T-helper 1 cell treated with Interleukin-12 subunit alpha and Interleukin-12 subunit beta and Interleukin-4 antibody, amounts not matched to agents 30 ng/mL and 1 ng/mL, for 36 hours (primary cell): ENCODE results near the gene RBM28. TPM values are rescaled to one million over a fixed set of nuclear protein-coding genes. Genes with fewer than 3 reads are reported as not detected.

ENCODE experiments used
- intact Hi-C: fragments of 100-400 bp; cut with micrococcal nuclease; formaldehyde crosslinking; loops from one replicate; pipeline ENCODE4 v1.15.1; 2024
- total RNA-seq: library from RNA; stranded (reverse); gene quantifications from 2 replicates; pipeline ENCODE4 v1.2.3, GENCODE V29; 2022

The RBM28 gene
- total RNA-seq, 1 donor from 2014 or later = 46.3 TPM

DNA sequence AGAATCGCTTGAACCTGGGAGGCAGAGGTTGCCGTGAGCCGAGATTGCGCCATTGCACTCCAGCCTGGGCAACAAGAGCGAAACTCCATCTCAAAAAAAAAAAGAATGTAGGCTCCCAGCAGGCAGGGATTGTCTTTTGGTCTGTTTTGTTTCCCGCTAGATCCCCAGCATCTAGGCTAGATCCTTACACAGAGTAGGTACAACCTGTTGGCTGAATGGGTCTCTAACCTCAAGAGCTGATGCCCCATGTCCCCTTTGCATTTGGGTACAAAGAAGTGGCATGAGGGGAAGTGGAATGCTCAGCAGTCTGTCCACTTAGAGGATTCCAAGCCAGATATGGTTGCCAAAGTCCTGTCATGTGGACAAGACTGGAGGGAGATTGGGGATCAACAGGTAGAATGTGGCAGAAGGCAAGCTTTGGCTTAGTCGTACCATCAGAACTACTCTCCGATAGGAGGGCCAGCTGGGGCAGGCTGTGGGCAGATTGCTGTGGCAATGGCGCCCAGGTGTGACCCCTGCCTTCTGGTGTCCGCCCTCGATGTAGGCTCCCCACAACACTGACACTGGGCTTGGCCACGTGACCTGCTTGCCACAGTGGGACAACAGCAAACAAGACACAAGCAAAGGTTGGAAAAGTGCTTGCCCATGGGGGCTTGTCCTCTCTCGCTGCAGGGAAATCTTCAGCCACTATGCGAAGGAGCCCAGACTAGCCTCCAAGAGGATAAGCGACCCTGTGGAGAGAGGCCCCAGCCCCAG lies 81.3 kb downstream of the RBM28 start:
- intact Hi-C loops = no loop called here

DNA sequence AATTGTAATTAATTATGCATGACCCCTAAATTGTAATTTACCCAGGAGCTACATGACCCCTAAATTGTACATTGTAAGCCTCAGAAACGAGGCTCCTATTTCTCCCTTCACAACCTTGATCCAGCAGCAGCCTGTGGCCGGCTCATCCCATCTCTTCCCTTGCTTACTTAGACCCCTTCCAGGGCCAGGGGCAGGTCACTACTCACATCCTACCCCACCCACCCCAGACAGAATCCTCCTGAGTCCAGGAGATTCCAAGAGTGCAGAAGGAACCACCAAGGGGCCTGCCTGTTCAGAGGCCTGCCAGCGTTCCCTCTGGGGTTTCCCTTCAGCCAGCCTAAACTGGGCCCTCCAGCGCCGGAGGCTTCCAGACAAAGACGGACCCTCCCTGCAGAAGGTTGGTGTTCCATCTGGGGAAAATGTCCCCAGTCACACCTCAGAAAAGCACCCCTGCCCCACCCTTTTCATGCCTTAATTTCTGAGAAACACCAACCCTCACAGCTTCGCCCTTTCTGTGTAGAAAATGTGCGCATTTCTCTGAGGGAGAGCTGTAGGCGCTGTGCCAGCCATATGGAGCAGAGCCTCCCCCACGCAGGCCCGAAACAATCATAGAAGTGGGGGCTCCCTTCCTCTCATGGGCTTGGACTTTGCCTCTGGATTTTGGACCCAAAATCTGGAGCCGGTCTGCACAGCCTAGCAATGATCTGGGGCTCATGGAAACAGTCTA lies 83.5 kb downstream of the RBM28 start:
- intact Hi-C loops = no loop called here

DNA sequence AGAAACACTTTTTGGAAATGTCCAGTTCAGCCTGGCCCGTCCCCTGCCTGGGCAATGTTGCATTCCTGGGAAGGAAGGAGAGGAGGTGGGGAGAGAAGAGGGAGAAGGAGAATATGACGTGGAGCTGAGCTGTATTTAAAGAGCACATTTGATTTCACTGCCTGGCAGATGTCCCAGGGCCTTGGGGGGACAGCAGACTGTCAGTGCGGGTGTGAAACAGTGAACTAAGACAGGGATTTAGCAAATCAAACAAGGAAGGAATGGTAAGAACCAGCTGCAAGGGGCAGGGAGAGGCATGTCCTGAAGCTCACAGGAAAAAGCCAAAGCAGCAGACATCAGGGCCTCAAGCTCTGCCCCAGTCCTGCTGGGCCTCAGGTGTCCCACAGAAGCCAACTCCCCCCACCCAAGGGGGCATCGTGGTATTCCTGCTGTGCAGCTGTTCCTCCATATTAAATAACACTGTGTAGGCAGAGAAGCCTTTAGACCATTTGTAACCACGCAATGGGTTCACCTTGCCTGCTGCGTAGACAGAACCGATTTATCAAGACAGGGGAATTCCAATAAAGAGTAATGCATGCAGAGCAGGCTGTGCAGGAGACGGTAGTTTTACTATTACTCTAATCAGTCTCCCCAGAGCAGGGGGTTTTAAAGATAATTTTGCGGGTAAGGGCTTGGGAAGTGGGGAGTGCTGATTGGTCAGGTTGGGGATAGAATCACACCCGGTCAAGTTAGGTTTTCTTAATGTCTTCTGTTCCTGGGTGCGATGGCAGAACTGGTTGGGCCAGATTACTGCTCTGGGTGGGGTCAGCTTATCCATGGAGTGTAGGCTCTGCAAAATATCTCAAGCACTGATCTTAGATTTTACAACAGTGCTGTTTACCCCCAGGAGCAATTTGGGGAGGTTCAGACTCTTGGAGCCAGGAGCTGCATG lies 84.3 kb downstream of the RBM28 start:
- intact Hi-C loops = no loop called here

DNA sequence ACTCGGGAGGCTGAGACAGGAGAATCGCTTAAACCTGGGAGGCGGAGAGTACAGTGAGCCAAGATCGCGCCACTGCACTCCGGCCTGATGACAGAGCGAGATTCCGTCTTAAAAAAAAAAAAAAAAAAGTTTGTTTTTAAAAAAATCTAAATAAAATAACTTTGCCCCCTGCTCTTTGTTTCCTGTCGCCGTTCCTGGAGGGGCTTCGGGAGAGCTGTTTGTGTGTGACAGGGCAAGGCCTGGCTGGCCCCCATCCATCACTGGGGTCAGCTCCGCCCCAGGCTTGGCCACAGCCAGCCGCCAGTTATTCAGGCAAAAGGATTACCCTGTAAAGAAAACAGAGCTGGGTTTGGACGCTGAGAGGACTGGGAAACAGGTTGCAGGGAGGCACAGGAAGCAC lies 86.2 kb downstream of the RBM28 start:
- intact Hi-C loops = no loop called here

DNA sequence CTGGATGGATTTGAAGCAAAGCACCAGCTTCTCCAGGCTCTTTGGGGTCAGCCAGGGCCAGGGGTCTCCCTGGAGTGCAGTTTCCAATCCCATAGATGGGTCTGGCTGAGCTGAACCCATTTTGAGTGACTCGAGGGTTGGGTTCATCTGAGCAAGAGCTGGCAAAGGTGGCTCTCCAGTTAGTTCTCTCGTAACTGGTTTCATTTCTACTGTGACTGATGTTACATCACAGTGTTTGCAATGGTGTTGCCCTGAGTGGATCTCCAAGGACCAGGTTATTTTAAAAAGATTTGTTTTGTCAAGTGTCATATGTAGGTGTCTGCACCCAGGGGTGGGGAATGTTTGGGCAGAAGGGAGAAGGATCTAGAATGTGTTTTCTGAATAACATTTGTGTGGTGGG lies 88.4 kb downstream of the RBM28 start:
- intact Hi-C loops = no loop called here

DNA sequence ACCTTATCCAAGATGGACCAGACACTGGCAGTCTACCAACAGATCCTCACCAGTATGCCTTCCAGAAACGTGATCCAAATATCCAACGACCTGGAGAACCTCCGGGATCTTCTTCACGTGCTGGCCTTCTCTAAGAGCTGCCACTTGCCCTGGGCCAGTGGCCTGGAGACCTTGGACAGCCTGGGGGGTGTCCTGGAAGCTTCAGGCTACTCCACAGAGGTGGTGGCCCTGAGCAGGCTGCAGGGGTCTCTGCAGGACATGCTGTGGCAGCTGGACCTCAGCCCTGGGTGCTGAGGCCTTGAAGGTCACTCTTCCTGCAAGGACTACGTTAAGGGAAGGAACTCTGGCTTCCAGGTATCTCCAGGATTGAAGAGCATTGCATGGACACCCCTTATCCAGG lies 89.2 kb downstream of the RBM28 start:
- intact Hi-C loops = no loop called here

DNA sequence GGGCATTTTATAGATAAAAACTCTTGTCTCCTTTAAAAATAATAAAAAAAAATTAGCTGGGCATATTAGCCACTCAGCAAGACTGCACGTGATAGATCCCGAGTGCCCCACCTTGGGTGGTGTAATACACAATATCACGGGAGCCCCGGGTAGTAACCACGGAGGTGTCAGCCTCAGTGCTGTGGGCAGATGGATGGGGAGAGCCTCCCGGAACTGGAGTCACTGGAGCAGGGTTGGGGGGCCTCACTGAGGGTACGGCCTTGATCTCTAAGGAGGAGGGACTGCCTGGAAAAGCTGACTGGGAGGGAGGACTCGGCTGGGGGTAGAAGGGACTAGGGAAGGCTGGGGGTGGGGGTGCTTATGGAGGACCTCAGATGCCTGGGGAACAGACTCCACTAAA lies 90.0 kb downstream of the RBM28 start:
- intact Hi-C loops = no loop called here

DNA sequence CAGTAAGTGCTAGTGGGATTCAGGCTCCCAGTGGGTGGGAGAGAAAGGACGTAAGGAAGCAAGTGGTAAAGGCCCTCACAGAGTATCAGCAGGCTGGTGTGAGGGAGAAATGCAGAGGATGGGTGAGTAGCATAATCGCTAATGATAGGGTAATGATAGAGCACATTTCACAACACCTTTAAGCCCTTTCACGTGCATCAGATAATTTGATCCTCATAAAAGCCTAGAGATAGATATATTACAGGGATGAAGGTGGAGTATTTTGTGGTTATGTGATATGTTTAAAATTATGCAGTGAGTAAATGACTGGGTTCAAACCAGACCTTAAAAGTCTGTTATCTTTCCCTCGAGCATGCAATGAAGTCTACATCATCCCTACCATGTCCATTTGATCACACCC lies 92.4 kb downstream of the RBM28 start:
- intact Hi-C loops = no loop called here

Other genes starting within 250 kb of the RBM28 start
- gene LEP, start 102.6 kb downstream of the RBM28 start, total RNA-seq = not detected in 2 replicates
- not detected in 2 replicates for gene PRRT4, start 17.8 kb upstream of the RBM28 start, total RNA-seq
- gene IMPDH1, start 66.1 kb upstream of the RBM28 start, total RNA-seq = 63.2 and 66.6 TPM in 2 replicates
- 8.1 and 10.4 TPM in 2 replicates for gene HILPDA, start 112.0 kb upstream of the RBM28 start, total RNA-seq
- 36.6 and 39.6 TPM in 2 replicates for gene METTL2B, start 132.8 kb upstream of the RBM28 start, total RNA-seq